Activated CD4-positive, alpha-beta T cell treated with anti-CD3 and anti-CD28 coated beads, Interleukin-2, amount 50 U/mL, for 16 hours (primary cell): ENCODE measurements around the gene PRELID3B.
"Not testable (repeated sequence)": the region's sequence is repeated elsewhere in the genome, so short reads cannot be mapped to it uniquely, and the experiment has no call there.

ENCODE experiments used
- DNase-seq: peaks from one replicate; pipeline ENCODE4 v3.0.0-alpha.2; 2020

Gene PRELID3B

GRCh38 chr20:59047938-59048680, 5.5 kb upstream of the PRELID3B start:
- peak; percentile 75 for DNase-seq

DNA sequence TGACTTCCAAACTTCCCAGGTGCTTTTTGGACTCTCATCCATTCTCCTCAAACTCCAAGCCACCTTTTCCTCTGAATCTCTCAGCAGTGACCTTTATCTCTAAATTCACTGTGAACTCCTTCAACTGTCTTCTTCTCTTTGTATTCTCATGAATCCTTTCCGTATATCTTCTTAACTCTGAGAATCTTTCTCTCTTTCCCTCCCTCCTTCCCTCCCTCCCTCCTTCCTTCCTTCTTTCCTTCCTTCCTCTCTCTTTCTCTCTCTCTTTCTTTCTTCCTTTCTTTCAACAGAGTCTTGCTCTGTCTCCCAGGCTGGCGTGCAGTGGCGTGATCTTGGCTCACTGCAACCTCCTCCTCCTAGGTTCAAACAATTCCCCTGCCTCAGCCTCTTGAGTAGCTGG, 4.3 kb upstream of the PRELID3B start:
- DNase-seq: no peak

- no peak for DNase-seq
Observed at GRCh38 chr20:59044796-59045195, 2.2 kb upstream of the PRELID3B start.

GRCh38 chr20:59044295-59044694, 1.7 kb upstream of the PRELID3B start:
- DNase-seq: no peak

DNA sequence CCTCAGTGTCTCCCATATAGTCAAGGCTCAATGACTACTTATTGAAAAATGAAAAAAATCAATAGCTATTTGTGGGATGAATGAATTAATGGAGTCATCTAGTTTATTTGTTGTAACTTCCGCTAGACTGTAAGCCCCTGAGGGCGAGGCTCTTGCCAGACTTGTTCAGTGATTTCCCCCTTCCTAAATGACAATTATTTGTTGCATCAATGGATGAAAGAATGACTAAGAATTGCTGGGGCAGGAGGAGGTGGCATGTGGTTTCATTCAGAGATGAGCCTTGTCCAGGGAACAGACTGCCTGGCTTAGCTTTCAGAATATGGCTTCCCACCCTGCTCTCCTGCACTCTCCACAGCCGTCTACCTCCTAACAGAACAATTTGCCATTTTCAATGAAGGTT, 1.1 kb upstream of the PRELID3B start:
- peak; percentile 26 for DNase-seq

DNA sequence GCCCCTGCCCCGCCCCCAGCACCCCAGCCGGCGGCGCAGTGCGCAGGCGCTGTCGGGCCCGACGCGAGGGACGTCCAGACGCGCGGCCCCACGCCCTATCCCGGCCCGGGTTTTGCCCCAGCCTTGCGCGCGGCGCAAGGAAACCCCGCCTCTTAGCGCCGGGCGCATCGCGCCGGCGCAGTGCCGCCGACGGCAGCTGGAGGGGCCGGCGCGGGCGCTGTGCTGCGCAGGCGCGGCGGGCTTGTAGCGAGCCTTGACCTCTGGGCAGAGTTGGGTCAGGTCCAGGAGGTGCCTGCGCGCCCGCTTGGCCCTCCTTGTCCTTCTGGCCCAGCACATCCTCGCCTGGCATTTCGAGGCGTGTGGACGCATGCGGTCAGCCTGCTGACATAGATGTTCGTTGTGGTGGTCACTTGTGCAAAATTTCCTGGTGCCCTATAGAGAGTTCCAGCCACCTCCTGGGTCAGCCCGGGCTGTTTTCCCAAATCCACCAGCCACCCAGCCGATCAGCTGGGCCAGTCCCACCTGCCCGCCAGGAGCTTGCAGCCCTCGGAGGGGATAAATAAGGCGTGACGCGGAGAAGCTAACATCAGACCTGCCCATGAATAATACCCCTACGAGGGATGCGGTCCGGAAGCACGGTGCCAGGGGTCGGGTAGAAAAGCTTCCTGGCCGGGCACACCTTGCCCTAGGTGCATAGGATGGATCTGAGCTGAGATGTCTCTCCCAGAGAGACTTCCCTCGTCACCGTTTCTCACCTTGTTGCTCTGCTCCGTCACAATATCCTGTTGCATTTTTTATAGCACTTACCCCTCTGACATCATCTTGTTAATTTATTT, 428 bp upstream of the PRELID3B start:
- peak; percentile 96 for DNase-seq

- DNase-seq: not testable (repeated sequence)
Observed at GRCh38 chr20:59041487-59041886, 1.1 kb downstream of the PRELID3B start.

- DNase-seq: no peak
Observed at GRCh38 chr20:59040667-59041066, 1.9 kb downstream of the PRELID3B start.

DNA sequence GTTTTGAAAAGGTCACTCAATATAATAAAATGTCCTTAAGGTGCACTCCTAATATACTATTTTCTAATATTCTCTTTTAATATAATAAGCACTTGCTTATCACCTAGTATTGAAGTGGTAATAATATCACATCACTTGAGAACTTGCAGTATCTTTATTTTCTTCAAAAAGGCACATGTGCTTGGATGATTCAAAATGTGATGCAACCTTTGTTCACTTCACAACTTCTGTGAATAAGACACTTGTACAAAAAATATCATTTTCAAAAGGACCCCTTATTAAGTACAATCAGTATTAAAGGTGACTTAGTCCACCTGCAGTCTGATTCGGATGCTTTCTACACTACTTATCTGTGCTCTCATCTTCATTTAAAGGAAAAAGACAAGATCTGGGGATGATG, 3.4 kb downstream of the PRELID3B start:
- no peak for DNase-seq

DNA sequence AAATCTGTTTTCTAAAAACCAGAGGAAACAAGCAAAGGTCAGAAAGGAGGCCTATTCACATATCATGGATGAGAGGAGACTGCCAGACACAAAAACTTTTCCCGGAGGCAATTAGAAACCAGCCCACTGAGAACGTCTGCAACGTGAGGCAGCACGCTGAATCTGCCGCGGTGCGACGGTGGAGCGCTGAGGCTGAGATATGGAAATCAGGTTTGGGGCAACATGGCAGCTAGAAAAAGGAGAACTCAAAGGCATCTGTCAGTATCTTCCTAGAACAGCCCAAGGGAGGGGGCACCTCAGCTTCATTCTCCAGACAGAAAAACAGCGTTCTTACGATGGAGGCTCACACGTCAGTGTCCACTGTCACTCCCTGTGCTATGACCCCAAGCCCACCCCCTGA, 5.2 kb downstream of the PRELID3B start:
- DNase-seq: no peak

DNA sequence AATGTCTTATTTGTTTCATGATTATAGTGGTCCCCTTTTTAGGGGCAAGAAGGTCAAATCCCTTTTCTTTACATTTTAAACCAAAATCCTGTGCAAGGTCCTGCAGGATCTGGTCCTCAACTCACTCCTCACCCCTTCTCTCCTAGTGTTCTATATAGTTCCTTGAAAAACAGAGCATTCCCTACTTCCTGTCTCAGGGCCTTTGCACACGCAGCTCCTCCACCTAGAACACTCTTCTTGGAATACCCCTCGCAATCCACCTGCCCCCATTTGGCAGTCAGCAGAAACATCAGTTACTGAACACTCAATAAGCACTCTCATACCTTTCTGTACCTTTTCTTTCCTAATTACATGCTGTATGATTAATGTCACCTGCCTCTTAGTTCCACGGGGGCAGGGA, 7.2 kb downstream of the PRELID3B start:
- DNase-seq: no peak

GRCh38 chr20:59033616-59034165, 8.9 kb downstream of the PRELID3B start:
- DNase-seq: no peak

- no peak for DNase-seq
Observed at GRCh38 chr20:59033093-59033492, 9.5 kb downstream of the PRELID3B start.

GRCh38 chr20:59032713-59033059, 9.9 kb downstream of the PRELID3B start:
- DNase-seq: no peak

- DNase-seq: peak; percentile 97
Observed at GRCh38 chr20:59032023-59032712, 10.4 kb downstream of the PRELID3B start, which contains the start of gene ATP5F1E. Gene ATP5F1E (minus strand): TSS chr20:59032335. CDS start chr20:59032251, 84 bp downstream.

DNA sequence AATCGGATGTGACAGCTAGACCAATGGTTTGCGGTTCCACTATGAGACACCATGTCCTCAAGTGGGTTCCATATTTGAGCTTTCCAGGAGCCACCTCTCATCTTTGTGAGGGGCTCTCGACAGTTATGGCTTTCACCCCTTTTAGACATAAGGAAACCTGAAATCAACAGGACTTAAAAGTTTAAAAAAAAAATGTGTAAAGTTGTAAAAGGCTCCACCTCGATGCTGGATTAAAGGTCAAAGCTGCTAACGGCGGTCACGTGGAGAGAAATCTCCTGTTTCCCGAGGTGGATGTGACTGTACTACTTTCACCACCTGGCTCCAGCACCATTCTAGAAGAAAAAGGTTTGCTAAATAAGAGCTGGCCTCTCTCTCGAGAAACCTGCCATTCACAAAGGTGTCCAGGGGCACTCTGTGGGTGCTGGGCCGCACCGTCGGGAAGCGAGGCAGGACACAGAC, 11.0 kb downstream of the PRELID3B start:
- peak; percentile 47 for DNase-seq

DNA sequence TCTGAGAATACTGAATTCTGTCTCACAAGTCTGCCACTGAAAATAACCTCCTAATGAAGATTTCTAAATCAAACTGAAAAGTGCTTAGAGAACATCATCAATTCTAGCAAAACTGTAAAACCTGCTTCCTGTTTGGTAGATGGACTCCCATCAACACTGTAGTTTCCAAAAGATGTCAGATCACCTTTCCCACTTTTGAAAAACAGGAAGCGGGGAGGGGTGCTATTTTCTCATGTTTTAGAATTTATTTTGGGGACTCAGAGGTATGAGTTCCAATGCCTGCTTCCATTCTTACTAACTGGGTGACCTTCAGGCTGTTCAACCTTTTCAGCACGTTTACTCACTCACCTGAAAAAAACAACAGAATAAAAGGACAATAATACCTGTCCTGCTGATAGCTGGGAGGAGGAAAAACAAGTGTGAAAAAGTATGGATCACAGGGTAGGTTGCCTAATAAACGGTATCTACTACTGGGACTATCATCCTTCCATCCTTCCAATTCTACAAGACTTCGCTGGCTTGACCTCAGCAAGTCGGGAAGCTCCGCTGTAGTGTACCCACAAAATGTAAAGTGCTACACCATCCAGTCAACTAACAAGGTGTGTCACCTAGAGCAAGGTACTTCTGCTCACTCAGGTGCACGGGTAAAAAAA, 11.5 kb downstream of the PRELID3B start:
- DNase-seq: no peak

DNA sequence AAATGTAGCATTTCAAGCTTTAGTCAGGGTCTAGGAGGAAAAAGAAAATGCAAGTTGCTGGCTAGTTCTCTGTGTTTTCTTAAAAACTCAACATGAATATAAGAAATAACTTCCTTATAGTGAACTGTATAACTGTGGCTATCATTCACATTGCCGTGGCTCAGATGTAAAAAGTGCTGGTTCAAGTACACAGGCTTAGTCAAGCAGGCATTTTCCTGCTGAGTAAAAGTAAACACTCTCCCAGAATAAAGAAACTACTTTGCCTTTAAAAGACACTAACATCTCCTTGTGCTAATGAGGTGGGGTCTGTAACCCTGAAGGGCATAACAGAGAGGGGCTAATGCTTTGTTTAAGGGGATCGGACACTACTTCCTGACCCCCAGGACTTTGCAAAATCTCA, 13.8 kb downstream of the PRELID3B start:
- DNase-seq: no peak

GRCh38 chr20:59027741-59028320, 14.8 kb downstream of the PRELID3B start:
- no peak for DNase-seq

- no peak for DNase-seq
Observed at GRCh38 chr20:59026904-59027740, 15.5 kb downstream of the PRELID3B start.

DNA sequence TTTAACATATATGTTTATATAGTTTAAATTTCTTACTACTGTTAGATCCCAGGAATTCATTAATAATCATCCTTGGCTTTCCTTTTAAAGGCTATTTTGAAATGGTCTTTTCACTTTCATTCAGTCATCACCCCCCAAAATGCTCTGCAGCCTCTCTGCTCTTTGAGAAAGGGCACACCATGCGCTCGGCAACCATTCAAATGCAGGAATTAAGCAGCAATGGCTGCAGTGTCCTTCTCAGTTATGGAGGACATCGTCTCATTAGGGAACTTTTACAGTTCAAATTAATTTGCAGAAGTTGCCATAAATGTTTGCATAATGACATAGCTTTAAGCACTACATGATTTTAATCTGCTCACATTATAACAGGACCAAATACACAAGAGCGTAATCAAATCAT, 17.1 kb downstream of the PRELID3B start:
- DNase-seq: no peak
